Neural cell (in vitro differentiated cells): ENCODE results near the gene STIM1. TPM values are rescaled to one million over a fixed set of nuclear protein-coding genes. Genes with fewer than 3 reads are reported as not detected.
"Not testable (repeated sequence)": the region's sequence is repeated elsewhere in the genome, so short reads cannot be mapped to it uniquely, and the experiment has no call there.

Source experiments
- H2AFZ ChIP-seq: fragments of 200-600, 300-800 bp; sonication (generic), shearing (Covaris generic); 2 replicates; pipeline ENCODE4 v1.6.0; 2014; ENCODE audit warnings: low read depth, mild to moderate bottlenecking, antibody characterized with exemption, low read length, moderate library complexity
- H3F3A ChIP-seq: fragments of 200-600 bp; shearing (Covaris generic); 2 replicates; pipeline ENCODE4 v1.6.1; 2016; ENCODE audit warnings: mild to moderate bottlenecking, moderate library complexity, mixed read lengths, antibody characterized with exemption, low read length; ENCODE audit not compliant: insufficient read depth, poor library complexity, severe bottlenecking
- H3K27ac ChIP-seq: fragments of 200-600, 300-800 bp; sonication (generic), shearing (Covaris generic); 2 replicates; pipeline ENCODE4 v1.5.1; 2014; ENCODE audit warnings: mild to moderate bottlenecking, low read length, moderate library complexity
- H3K27me3 ChIP-seq: fragments of 300-800, 200-600 bp; sonication (generic), shearing (Covaris generic); 2 replicates; pipeline ENCODE4 v1.6.0; 2014; ENCODE audit warnings: mild to moderate bottlenecking, low read depth, low read length, moderate library complexity; ENCODE audit not compliant: insufficient read depth
- H3K36me3 ChIP-seq: fragments of 300-800, 200-600 bp; sonication (generic), shearing (Covaris generic); 2 replicates; pipeline ENCODE4 v1.5.1; 2014; ENCODE audit warnings: mild to moderate bottlenecking, antibody characterized with exemption, low read length, moderate library complexity; ENCODE audit not compliant: insufficient read depth
- H3K4me2 ChIP-seq: fragments of 300-800, 200-600 bp; sonication (generic), shearing (Covaris generic); 2 replicates; pipeline ENCODE4 v1.6.0; 2014; ENCODE audit warnings: mild to moderate bottlenecking, low read length
- H3K4me3 ChIP-seq: fragments of 300-800, 200-600 bp; sonication (generic), shearing (Covaris generic); 2 replicates; pipeline ENCODE4 v1.5.1; 2014; ENCODE audit warnings: mild to moderate bottlenecking, low read length, moderate library complexity
- H3K79me2 ChIP-seq: fragments of 200-600 bp; shearing (Covaris generic); replicated peaks from 2 replicates; pipeline ENCODE4 v1.6.0; 2014; ENCODE audit warnings: mild to moderate bottlenecking, low read length, moderate library complexity; ENCODE audit not compliant: insufficient read depth
- H3K9ac ChIP-seq: fragments of 300-800, 200-600 bp; sonication (generic), shearing (Covaris generic); 2 replicates; pipeline ENCODE4 v1.6.1; 2016; ENCODE audit warnings: mild to moderate bottlenecking, low read length, mixed read lengths
- H3K9me2 ChIP-seq: fragments of 200-600 bp; shearing (Covaris generic); 2 replicates; pipeline ENCODE4 v1.6.1; 2016; ENCODE audit warnings: mild to moderate bottlenecking, low read length, mixed read lengths; ENCODE audit not compliant: insufficient read depth
- H3K9me3 ChIP-seq: fragments of 200-600, 300-800 bp; sonication (generic), shearing (Covaris generic); 2 replicates; pipeline ENCODE4 v1.6.1; 2016; ENCODE audit warnings: mild to moderate bottlenecking, mixed run types, low read length, moderate library complexity, mixed read lengths
- H4K20me1 ChIP-seq: fragments of 200-600 bp; shearing (Covaris generic); 2 replicates; pipeline ENCODE4 v1.6.1; 2016; ENCODE audit warnings: mild to moderate bottlenecking, mixed run types; ENCODE audit not compliant: insufficient read depth
- CTCF ChIP-seq: fragments of 450-650 bp; IDR thresholded peaks from 2 replicates; pipeline ENCODE4 v1.5.1; 2014; ENCODE audit warnings: antibody characterized with exemption, mild to moderate bottlenecking, moderate library complexity; ENCODE audit not compliant: poor library complexity, severe bottlenecking
- EP300 ChIP-seq: fragments of 450-650 bp; conservative IDR thresholded peaks from 2 replicates; pipeline ENCODE4 v1.6.1; 2014; ENCODE audit warnings: antibody characterized with exemption, mild to moderate bottlenecking, moderate library complexity; ENCODE audit not compliant: poor library complexity, severe bottlenecking
- EZH2 ChIP-seq: fragments of 200-600, 300-800 bp; shearing (Covaris generic), sonication (generic); IDR thresholded peaks from 2 replicates; pipeline ENCODE4 v1.6.1; 2014; ENCODE audit warnings: antibody characterized with exemption, low read length, borderline replicate concordance, mild to moderate bottlenecking; ENCODE audit not compliant: insufficient read depth, poor library complexity, severe bottlenecking
- MXI1 ChIP-seq: fragments of 450-650 bp; conservative IDR thresholded peaks from 2 replicates; pipeline ENCODE4 v1.6.1; 2014; ENCODE audit warnings: antibody characterized with exemption, mild to moderate bottlenecking; ENCODE audit not compliant: poor library complexity, severe bottlenecking
- POLR2AphosphoS5 ChIP-seq: IDR thresholded peaks from 2 replicates; pipeline ENCODE4 v1.6.1; 2012
- RAD21 ChIP-seq: fragments of 450-650 bp; conservative IDR thresholded peaks from 2 replicates; pipeline ENCODE4 v1.6.1; 2014; ENCODE audit warnings: antibody characterized with exemption, mild to moderate bottlenecking, moderate library complexity
- REST ChIP-seq: IDR thresholded peaks from 2 replicates; pipeline ENCODE4 v1.6.1; 2012; ENCODE audit warnings: borderline replicate concordance
- SMC3 ChIP-seq: fragments of 450-650 bp; conservative IDR thresholded peaks from 2 replicates; pipeline ENCODE4 v1.6.1; 2014; ENCODE audit warnings: antibody characterized with exemption, mild to moderate bottlenecking, moderate library complexity; ENCODE audit not compliant: poor library complexity
- TAF1 ChIP-seq: IDR thresholded peaks from 2 replicates; pipeline ENCODE4 v1.6.1; 2012; ENCODE audit warnings: low read depth
- polyA plus RNA-seq: library from polyadenylated mRNA; depleted of rRNA; stranded (reverse); fragments of >200 nt; gene quantifications from 2 replicates; pipeline ENCODE4 v1.2.3, GENCODE V29; 2014

The STIM1 gene
- polyA plus RNA-seq, 1 donor from 2014 or later: 14.5 TPM

GRCh38 chr11:3894128-3894731 is 38.8 kb downstream of the STIM1 start:
- H3K4me2 ChIP-seq: no peak overlapping the region
- H3F3A ChIP-seq: no peaks in the 10 kb centered on the region

GRCh38 chr11:3896644-3897043 is 41.2 kb downstream of the STIM1 start:
- H3F3A ChIP-seq: no peaks in the 10 kb centered on the region
- H3K4me2 ChIP-seq: no peak overlapping the region
- H3K36me3 ChIP-seq: no peaks in the 10 kb centered on the region
- no peaks in the 10 kb centered on the region for H3K79me2 ChIP-seq
- H3K27ac ChIP-seq: no peak overlapping the region
- H3K9me2 ChIP-seq: no peaks in the 10 kb centered on the region
- H3K4me3 ChIP-seq: no peak overlapping the region
- H3K9ac ChIP-seq: no peak overlapping the region
- TF ChIP-seq CTCF: no peak
- no peak overlapping the region for H2AFZ ChIP-seq
- no peaks in the 10 kb centered on the region for H3K27me3 ChIP-seq
- no peaks in the 10 kb centered on the region for H3K9me3 ChIP-seq
- no peaks in the 10 kb centered on the region for H4K20me1 ChIP-seq

More at GRCh38 chr11:3894128-3894731, 38.8 kb downstream of the STIM1 start:
- Histone ChIP-seq H4K20me1 (no peaks in the 10 kb centered on the region), H3K27ac (no peak overlapping the region), H3K79me2 (no peaks in the 10 kb centered on the region), H3K36me3 (no peaks in the 10 kb centered on the region), H3K9me2 (no peaks in the 10 kb centered on the region), H2AFZ (no peak overlapping the region), H3K9me3 (no peaks in the 10 kb centered on the region), H3K9ac (no peak overlapping the region), H3K4me3 (no peak overlapping the region), H3K27me3 (no peaks in the 10 kb centered on the region)
- no peak for TF ChIP-seq SMC3
- no peak for TF ChIP-seq MXI1
- no peak for TF ChIP-seq REST
- no peak for TF ChIP-seq CTCF
- no peak for TF ChIP-seq POLR2AphosphoS5
- TF ChIP-seq TAF1: no peak
- no peak for TF ChIP-seq EZH2
- TF ChIP-seq EP300: no peak
- no peak for TF ChIP-seq RAD21

- H3K9ac ChIP-seq, H4K20me1 ChIP-seq, H2AFZ ChIP-seq, H3K27ac ChIP-seq, H3K79me2 ChIP-seq, H3K27me3 ChIP-seq, H3K4me2 ChIP-seq, H3F3A ChIP-seq, H3K9me3 ChIP-seq, H3K9me2 ChIP-seq, H3K36me3 ChIP-seq, H3K4me3 ChIP-seq: not testable (repeated sequence)
These were observed 44.8 kb downstream of the STIM1 start for GRCh38 chr11:3900230-3900629.
